Neural cell (in vitro differentiated cells): ENCODE measurements around the gene MMP13.
"Not testable (repeated sequence)": the region's sequence is repeated elsewhere in the genome, so short reads cannot be mapped to it uniquely, and the experiment has no call there.

ENCODE experiments used
- CTCF ChIP-seq: fragments of 450-650 bp; IDR thresholded peaks from 2 replicates; pipeline ENCODE4 v1.5.1; 2014; ENCODE audit warnings: antibody characterized with exemption, mild to moderate bottlenecking, moderate library complexity; ENCODE audit not compliant: poor library complexity, severe bottlenecking
- EP300 ChIP-seq: fragments of 450-650 bp; conservative IDR thresholded peaks from 2 replicates; pipeline ENCODE4 v1.6.1; 2014; ENCODE audit warnings: antibody characterized with exemption, mild to moderate bottlenecking, moderate library complexity; ENCODE audit not compliant: poor library complexity, severe bottlenecking
- EZH2 ChIP-seq: fragments of 200-600, 300-800 bp; shearing (Covaris generic), sonication (generic); IDR thresholded peaks from 2 replicates; pipeline ENCODE4 v1.6.1; 2014; ENCODE audit warnings: antibody characterized with exemption, low read length, borderline replicate concordance, mild to moderate bottlenecking; ENCODE audit not compliant: insufficient read depth, poor library complexity, severe bottlenecking
- POLR2AphosphoS5 ChIP-seq: IDR thresholded peaks from 2 replicates; pipeline ENCODE4 v1.6.1; 2012
- REST ChIP-seq: IDR thresholded peaks from 2 replicates; pipeline ENCODE4 v1.6.1; 2012; ENCODE audit warnings: borderline replicate concordance
- SMC3 ChIP-seq: fragments of 450-650 bp; conservative IDR thresholded peaks from 2 replicates; pipeline ENCODE4 v1.6.1; 2014; ENCODE audit warnings: antibody characterized with exemption, mild to moderate bottlenecking, moderate library complexity; ENCODE audit not compliant: poor library complexity
- TAF1 ChIP-seq: IDR thresholded peaks from 2 replicates; pipeline ENCODE4 v1.6.1; 2012; ENCODE audit warnings: low read depth

DNA sequence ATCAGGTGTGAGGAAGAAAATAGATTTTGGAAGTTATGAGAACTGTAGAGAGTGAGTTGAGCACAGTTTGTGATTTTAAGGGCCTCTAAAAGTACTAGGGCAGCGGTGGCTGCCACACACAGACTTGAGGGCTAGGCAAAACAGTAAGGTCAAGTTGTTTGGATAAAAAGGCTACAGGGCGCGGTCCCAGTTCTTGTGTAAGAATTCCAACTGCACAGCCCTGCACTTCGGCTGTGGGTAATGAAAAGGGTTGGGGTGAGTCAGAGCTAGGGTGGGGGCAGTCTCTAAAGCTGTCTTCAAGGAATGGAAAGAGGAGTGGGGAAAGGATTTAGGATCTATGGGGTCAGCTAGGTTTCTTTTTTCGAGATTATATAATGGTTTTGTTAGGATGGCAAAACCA lies 49.7 kb downstream of the MMP13 start:
- TF ChIP-seq SMC3, CTCF, POLR2AphosphoS5, REST, TAF1, EZH2, EP300: not testable (repeated sequence)
